DOHH2 (cell line): ENCODE measurements around the gene FAM72D.
"Not testable (repeated sequence)": the region's sequence is repeated elsewhere in the genome, so short reads cannot be mapped to it uniquely, and the experiment has no call there.

Source experiments
- CTCF ChIP-seq: fragments of 200-600 bp; sonication (generic); IDR thresholded peaks from one replicate; pipeline ENCODE4 v1.5.1; 2014; ENCODE audit warnings: antibody characterized with exemption, mild to moderate bottlenecking, low read depth, low read length; ENCODE audit not compliant: poor library complexity, severe bottlenecking
- EZH2phosphoT487 ChIP-seq: fragments of 200-600 bp; sonication (generic); IDR thresholded peaks from 2 replicates; pipeline ENCODE4 v1.6.1; 2017; ENCODE audit warnings: borderline replicate concordance, mild to moderate bottlenecking, antibody characterized with exemption, low read length, moderate library complexity, mixed read lengths

- not testable (repeated sequence) for TF ChIP-seq CTCF, EZH2phosphoT487
Measured at GRCh38 chr1:145122344-145123061, 26.7 kb downstream of the FAM72D start.
